H1 (cell line): ENCODE results near the gene CHD5. TPM values are rescaled to one million over a fixed set of nuclear protein-coding genes. Genes with fewer than 3 reads are reported as not detected.

Source experiments
- CTCF ChIA-PET: fragments of 300-600 bp; sonication (Branson Sonifier 250); formaldehyde crosslinking; loops from one replicate; lab custom pipeline; 2021; ENCODE audit not compliant: partially characterized antibody; lab: Charles Lee
- POLR2A ChIA-PET: fragments of 300-600 bp; sonication (Branson Sonifier 250); formaldehyde crosslinking; loops from one replicate; lab custom pipeline; 2021; ENCODE audit warnings: inconsistent platforms; ENCODE audit not compliant: partially characterized antibody; lab: Charles Lee
- DNase-seq, 2 experiments: peaks; one replicate each; pipeline versions ENCODE4 v3.0.0 to v3.0.0-alpha.2; 2010 to 2022; ENCODE audit warnings: low spot score in 2 of 2, low read depth in 1 of 2, mixed read lengths in 1 of 2
- FAIRE-seq: peaks from 2 replicates; lab custom pipeline; 2011; peaks lifted over from hg19 to GRCh38; lab: Jason Lieb, UNC
- H2AFZ ChIP-seq: 2 replicates; pipeline ENCODE4 v1.8.1; 2012; ENCODE audit warnings: low read length, inconsistent platforms
- H2AK5ac ChIP-seq: 2 replicates; pipeline ENCODE4 v1.6.1; 2013; ENCODE audit warnings: low read depth, low read length
- H2BK120ac ChIP-seq: replicated peaks from 2 replicates; pipeline ENCODE3; 2013; ENCODE audit warnings: low read depth, low read length, inconsistent platforms
- H2BK12ac ChIP-seq: 2 replicates; pipeline ENCODE4 v1.6.1; 2013; ENCODE audit warnings: low read depth, low read length
- H2BK15ac ChIP-seq: 2 replicates; pipeline ENCODE4 v1.6.1; 2013; ENCODE audit warnings: low read length
- H2BK20ac ChIP-seq: 2 replicates; pipeline ENCODE4 v1.6.1; 2013; ENCODE audit warnings: low read length
- H2BK5ac ChIP-seq: 2 replicates; pipeline ENCODE4 v1.6.1; 2013; ENCODE audit warnings: low read depth, low read length
- H3K14ac ChIP-seq: 2 replicates; pipeline ENCODE4 v1.6.1; 2013; ENCODE audit warnings: inconsistent platforms; ENCODE audit not compliant: insufficient read length
- H3K18ac ChIP-seq: 2 replicates; pipeline ENCODE4 v1.6.1; 2013; ENCODE audit warnings: low read length; ENCODE audit errors: extremely low read depth
- H3K23ac ChIP-seq: 2 replicates; pipeline ENCODE4 v1.6.1; 2013; ENCODE audit warnings: inconsistent platforms; ENCODE audit not compliant: insufficient read length
- H3K23me2 ChIP-seq: 2 replicates; pipeline ENCODE4 v1.6.1; 2013; ENCODE audit warnings: low read depth, low read length
- H3K27ac ChIP-seq: 2 replicates; pipeline ENCODE4 v1.6.1; 2011; ENCODE audit warnings: low read depth, low read length, inconsistent platforms
- H3K27me3 ChIP-seq, 4 experiments: replicated peaks in 1 of 4; 1 replicate in 1 of 4; 2 replicates in 3 of 4; pipeline versions ENCODE4 v1.6.1 to v1.8.1; 2011 to 2013; ENCODE audit warnings: low read length in 3 of 4, mild to moderate bottlenecking in 3 of 4, inconsistent platforms in 2 of 4, mixed read lengths in 2 of 4, moderate library complexity in 1 of 4; ENCODE audit not compliant: control insufficient read depth in 3 of 4, insufficient read depth in 3 of 4; ENCODE audit errors: extremely low read depth in 1 of 4
- H3K36me3 ChIP-seq, 4 experiments: 2 replicates each; pipeline versions ENCODE4 v1.6.1 to v1.8.1; 2011 to 2013; ENCODE audit warnings: mild to moderate bottlenecking in 4 of 4, low read length in 3 of 4, moderate library complexity in 2 of 4, control low read depth in 1 of 4, inconsistent platforms in 1 of 4; ENCODE audit not compliant: insufficient read depth in 4 of 4, control insufficient read depth in 2 of 4
- H3K4ac ChIP-seq: replicated peaks from 2 replicates; pipeline ENCODE3; 2013; ENCODE audit warnings: low read length, low read depth, mixed read lengths, inconsistent platforms; ENCODE audit not compliant: insufficient read length
- H3K4me1 ChIP-seq, 4 experiments: replicated peaks in 1 of 4; 1 replicate in 1 of 4; 2 replicates in 3 of 4; pipeline versions ENCODE4 v1.6.1 to v1.8.1; 2011 to 2013; ENCODE audit warnings: low read length in 3 of 4, inconsistent platforms in 2 of 4, mixed read lengths in 1 of 4; ENCODE audit not compliant: insufficient read depth in 4 of 4, control insufficient read depth in 3 of 4
- H3K4me2 ChIP-seq, 2 experiments: 2 replicates each; pipeline versions ENCODE4 v1.6.1 to v1.8.1; 2011 to 2013; ENCODE audit warnings: low read depth in 2 of 2, low read length in 2 of 2, control low read depth in 1 of 2, inconsistent platforms in 1 of 2, mild to moderate bottlenecking in 1 of 2; ENCODE audit not compliant: insufficient read depth in 1 of 2
- H3K4me3 ChIP-seq, 4 experiments: fragments of 200-600, 300-600 bp in 1 of 4; sonication (generic), shearing (Covaris generic), sonication (Bioruptor Twin) in 1 of 4; 2 replicates each; pipeline versions ENCODE4 v1.5.1 to v1.8.1; 2011 to 2016; ENCODE audit warnings: low read length in 4 of 4, low read depth in 3 of 4, control low read depth in 2 of 4, inconsistent platforms in 2 of 4, mild to moderate bottlenecking in 2 of 4, mixed read lengths in 1 of 4, moderate library complexity in 1 of 4; ENCODE audit not compliant: insufficient read depth in 2 of 4; ENCODE audit errors: extremely low read depth in 1 of 4
- H3K56ac ChIP-seq: replicated peaks from 2 replicates; pipeline ENCODE3; 2013; ENCODE audit warnings: low read depth, mild to moderate bottlenecking, mixed read lengths, low read length, inconsistent platforms; ENCODE audit not compliant: insufficient read length
- H3K79me1 ChIP-seq: 2 replicates; pipeline ENCODE4 v1.6.1; 2013; ENCODE audit warnings: low read depth, low read length, control low read depth
- H3K79me2 ChIP-seq, 2 experiments: 2 replicates each; pipeline versions ENCODE4 v1.6.1 to v1.8.1; 2012 to 2013; ENCODE audit warnings: low read length in 2 of 2, mild to moderate bottlenecking in 2 of 2, inconsistent platforms in 1 of 2; ENCODE audit not compliant: insufficient read depth in 2 of 2, control insufficient read depth in 1 of 2
- H3K9ac ChIP-seq, 4 experiments: replicated peaks in 1 of 4; 1 replicate in 1 of 4; 2 replicates in 3 of 4; pipeline versions ENCODE4 v1.6.1 to v1.8.1; 2011 to 2013; ENCODE audit warnings: low read depth in 3 of 4, low read length in 3 of 4, control low read depth in 2 of 4, mild to moderate bottlenecking in 2 of 4, moderate library complexity in 2 of 4, inconsistent platforms in 1 of 4; ENCODE audit errors: extremely low read depth in 1 of 4
- H3K9me3 ChIP-seq, 2 experiments: 2 replicates each; pipeline versions ENCODE4 v1.6.1 to v1.8.1; 2012 to 2013; ENCODE audit warnings: mild to moderate bottlenecking in 2 of 2, moderate library complexity in 2 of 2, control low read depth in 1 of 2, inconsistent platforms in 1 of 2, low read depth in 1 of 2, low read length in 1 of 2, mixed read lengths in 1 of 2; ENCODE audit not compliant: insufficient read depth in 2 of 2
- H4K20me1 ChIP-seq, 2 experiments: replicated peaks in 1 of 2; 2 replicates each; pipeline versions ENCODE3 to v1.8.1; 2011 to 2013; ENCODE audit warnings: inconsistent platforms in 2 of 2, low read length in 2 of 2, mild to moderate bottlenecking in 1 of 2; ENCODE audit not compliant: insufficient read depth in 2 of 2, control insufficient read depth in 1 of 2
- H4K5ac ChIP-seq: 2 replicates; pipeline ENCODE4 v1.6.1; 2013; ENCODE audit warnings: low read length, low read depth, mixed read lengths, inconsistent platforms; ENCODE audit not compliant: insufficient read length
- H4K8ac ChIP-seq: 2 replicates; pipeline ENCODE4 v1.8.0; 2013; ENCODE audit warnings: mild to moderate bottlenecking, moderate library complexity, low read length, inconsistent platforms; ENCODE audit not compliant: insufficient read depth; ENCODE audit errors: extremely low read depth
- H4K91ac ChIP-seq: replicated peaks from 2 replicates; pipeline ENCODE3; 2013; ENCODE audit warnings: low read length, mixed read lengths, inconsistent platforms; ENCODE audit not compliant: insufficient read length
- BCL11A ChIP-seq, 2 experiments: IDR thresholded peaks; one replicate each; pipeline ENCODE4 v1.6.1; 2011; ENCODE audit warnings: low read depth in 2 of 2, low read length in 2 of 2, mild to moderate bottlenecking in 2 of 2
- CBX5 ChIP-seq: fragments of 300-800, 300-1000 bp; sonication (generic); IDR thresholded peaks from 2 replicates; pipeline ENCODE4 v1.7.1; 2016; ENCODE audit warnings: antibody characterized with exemption, low read length, low read depth
- CHD2 ChIP-seq: IDR thresholded peaks from 2 replicates; pipeline ENCODE4 v1.6.1; 2012; ENCODE audit warnings: low read length, improper control_type of control experiment
- CTCF ChIP-seq, 3 experiments: IDR thresholded peaks; 1 replicate in 2 of 3; 2 replicates in 1 of 3; pipeline versions ENCODE4 v1.5.1 to v1.6.1; 2011; ENCODE audit warnings: low read length in 3 of 3, mild to moderate bottlenecking in 3 of 3, inconsistent platforms in 2 of 3, low read depth in 1 of 3, moderate library complexity in 1 of 3; ENCODE audit not compliant: insufficient read depth in 1 of 3; ENCODE audit errors: control extremely low read depth in 1 of 3
- GTF2F1 ChIP-seq: IDR thresholded peaks from 2 replicates; pipeline ENCODE4 v1.6.1; 2012; ENCODE audit warnings: low read depth, low read length, improper control_type of control experiment, borderline replicate concordance
- NRF1 ChIP-seq: IDR thresholded peaks from 2 replicates; pipeline ENCODE4 v1.6.1; 2011; ENCODE audit warnings: mild to moderate bottlenecking, low read depth, low read length, improper control_type of control experiment
- POLR2A ChIP-seq, 2 experiments: IDR thresholded peaks; 1 replicate in 1 of 2; 2 replicates in 1 of 2; pipeline ENCODE4 v1.6.1; 2011; ENCODE audit warnings: low read depth in 2 of 2, low read length in 2 of 2, mild to moderate bottlenecking in 2 of 2; ENCODE audit errors: control extremely low read depth in 1 of 2
- RAD21 ChIP-seq, 2 experiments: IDR thresholded peaks in 1 of 2; conservative IDR thresholded peaks in 1 of 2; 2 replicates each; pipeline ENCODE4 v1.6.1; 2011; ENCODE audit warnings: low read depth in 2 of 2, low read length in 2 of 2, improper control_type of control experiment in 1 of 2, inconsistent platforms in 1 of 2, mild to moderate bottlenecking in 1 of 2, moderate library complexity in 1 of 2
- SP1 ChIP-seq: IDR thresholded peaks from 2 replicates; pipeline ENCODE4 v1.6.1; 2011; ENCODE audit warnings: low read depth, low read length
- SUZ12 ChIP-seq: fragments of 200-600 bp; sonication (generic); IDR thresholded peaks from 2 replicates; pipeline ENCODE4 v1.6.1; 2012; ENCODE audit warnings: mild to moderate bottlenecking, inconsistent platforms, low read length, moderate library complexity, mixed read lengths
- TAF1 ChIP-seq: IDR thresholded peaks from 2 replicates; pipeline ENCODE4 v1.6.1; 2011; ENCODE audit warnings: mild to moderate bottlenecking, low read depth, low read length
- YY1 ChIP-seq: IDR thresholded peaks from 2 replicates; pipeline ENCODE4 v1.6.1; 2011; ENCODE audit warnings: low read depth, mild to moderate bottlenecking, low read length
- WGBS, 2 experiments: shearing (Covaris generic) in 1 of 2; methylation state at CpG; one replicate each; pipeline versions ENCODE4 v1.1.6 to v1.1.7; 2013 to 2015; ENCODE audit warnings: low lambda C conversion rate in 2 of 2, mixed read lengths in 2 of 2, inconsistent platforms in 1 of 2, low coverage in 1 of 2, missing lambda C conversion rate in 1 of 2; ENCODE audit not compliant: insufficient replicate concordance in 2 of 2, insufficient coverage in 1 of 2, insufficient read length in 1 of 2; ENCODE audit errors: extremely low coverage in 1 of 2, missing lambda C conversion rate in 1 of 2; 5-methylcytosine and 5-hydroxymethylcytosine counted together
- polyA plus RNA-seq, 7 experiments: library from polyadenylated mRNA; depleted of rRNA in 3 of 7; stranded (reverse) in 5 of 7; unstranded in 2 of 7; fragments of >200 nt in 5 of 7; fragments of 200-250 nt in 2 of 7; gene quantifications; 1 replicate in 5 of 7; 2 replicates in 1 of 7; 4 replicates in 1 of 7; pipeline versions ENCODE4 v1.2.1 to v1.2.3, GENCODE V29; 2011 to 2013; ENCODE audit warnings: missing spikeins in 2 of 7, mixed read lengths in 2 of 7
- total RNA-seq: library from RNA; stranded (reverse); fragmentation: NEBNext Ultra II Directional; extraction: Animal tissue kit (Norgen Biotek cat#: 25700); gene quantifications from 2 replicates; pipeline ENCODE4 v1.2.1, GENCODE V29; 2021

The CHD5 gene
- total and polyA plus RNA-seq, 2 of the 8 experiments (the other 6 are each of a cell fraction or from before 2014, with no cell fraction given): 0.42 to 1.8 TPM

- Histone ChIP-seq H4K5ac (no peak overlapping the region), H3K9me3 (no peaks in the 10 kb centered on the region), H3K4me1 (peaks cover 0 to 5% (median 2%) of the 10 kb centered on the region in 4 experiments; a peak in 3 of 7 replicates), H3K4me3 (no peak overlapping the region), H3K18ac (no peak overlapping the region), H3K9ac (no peak overlapping the region), H4K20me1 (no peaks in the 10 kb centered on the region), H3K56ac (no peak overlapping the region), H2BK20ac (no peak overlapping the region), H2BK120ac (no peak overlapping the region), H3K27ac (no peak overlapping the region), H4K91ac (no peak overlapping the region), H3K14ac (no peak overlapping the region), H3K4ac (no peak overlapping the region), H2AFZ (no peak overlapping the region), H3K36me3 (no peaks in the 10 kb centered on the region), H3K79me2 (no peaks in the 10 kb centered on the region), H3K23ac (no peak overlapping the region), H4K8ac (no peak overlapping the region), H2AK5ac (no peak overlapping the region), H3K23me2 (no peaks in the 10 kb centered on the region), H3K79me1 (no peaks in the 10 kb centered on the region), H3K27me3 (0 out of 7 replicates have a peak, but pooled peaks cover 0 to 2% (median 0%) of the 10 kb centered on the region in 4 experiments), H3K4me2 (no peak overlapping the region), H2BK15ac (no peak overlapping the region), H2BK12ac (no peak overlapping the region), H2BK5ac (no peak overlapping the region)
- ChIA-PET POLR2A (no interaction called here), CTCF (interaction anchor here (0.5 to 5.9 kb wide), 28 partner anchors 9 to 266 kb away, joined by 3 to 38 read pairs (median 5); no protein-coding TSS in a partner anchor)
- DNase-seq (no peak), FAIRE-seq (no peak)
- 87% methylated on average over 10 of the region's 10 CpGs; no CpG with 5 or more reads in 1 of the 2 experiments for WGBS, 2 experiments
- TF ChIP-seq CTCF (IDR thresholded peaks at IDR 0.05; ENCODE audit: control extremely low read depth in 1 of 3, insufficient read depth in 1 of 3, low read depth in 1 of 3, low read length in 3 of 3) (peak; percentile 44 to 55 (median 55)), TAF1 (no peak), GTF2F1 (no peak), NRF1 (no peak), YY1 (no peak), POLR2A (IDR thresholded peaks at IDR 0.05; ENCODE audit: control extremely low read depth in 1 of 2, low read depth in 2 of 2, low read length in 2 of 2) (no peak), CHD2 (no peak), SUZ12 (no peak), RAD21 (IDR thresholded peaks at IDR 0.05 in 1 of 2, conservative IDR thresholded peaks at IDR 0.05 in 1 of 2; ENCODE audit: low read depth in 2 of 2, low read length in 2 of 2) (peak; percentile 30 to 46; a peak in 3 of 4 replicates), BCL11A (IDR thresholded peaks at IDR 0.05; ENCODE audit: low read depth in 2 of 2, low read length in 2 of 2) (no peak), CBX5 (no peak), SP1 (no peak)
Measured at GRCh38 chr1:6082430-6082971, 97.6 kb downstream of the CHD5 start.
